HepG2 (cell line): ENCODE data around the gene STYK1. TPM values are rescaled to one million over a fixed set of nuclear protein-coding genes. Genes with fewer than 3 reads are reported as not detected.

Source experiments
- BRCA1 ChIP-seq: sonication (generic); formaldehyde crosslinking; IDR thresholded peaks from 2 replicates; pipeline ENCODE4 v1.4.0; 2020; ENCODE audit warnings: missing genetic modification reagents
- CHD2 ChIP-seq: IDR thresholded peaks from 2 replicates; pipeline ENCODE4 v1.6.1; 2011; ENCODE audit warnings: low read depth, low read length, improper control_type of control experiment
- JDP2 ChIP-seq: sonication (generic); formaldehyde crosslinking; IDR thresholded peaks from 2 replicates; pipeline ENCODE4 v1.8.1; 2022; ENCODE audit warnings: missing genetic modification reagents, borderline replicate concordance
- PHF21A ChIP-seq: sonication (generic); formaldehyde crosslinking; IDR thresholded peaks from 2 replicates; pipeline ENCODE4 v1.5.0; 2020; ENCODE audit warnings: mild to moderate bottlenecking, missing genetic modification reagents
- SPEN ChIP-seq: sonication (generic); formaldehyde crosslinking; IDR thresholded peaks from 2 replicates; pipeline ENCODE4 v1.5.1; 2020; ENCODE audit warnings: low read depth, mild to moderate bottlenecking, missing genetic modification reagents
- ZFP91 ChIP-seq: sonication (generic); formaldehyde crosslinking; IDR thresholded peaks from 2 replicates; pipeline ENCODE4 v1.9.0; 2022; ENCODE audit warnings: missing genetic modification reagents, mild to moderate bottlenecking, borderline replicate concordance
- ZIK1 ChIP-seq: sonication (generic); formaldehyde crosslinking; IDR thresholded peaks from 2 replicates; pipeline ENCODE4 v1.5.0; 2020; ENCODE audit warnings: mild to moderate bottlenecking, low read depth, missing genetic modification reagents, borderline replicate concordance
- polyA plus RNA-seq, 8 experiments: library from polyadenylated mRNA; depleted of rRNA in 3 of 8; stranded (reverse) in 7 of 8; unstranded in 1 of 8; fragments of >200 nt; fragmentation: Illumina TruSeq in 4 of 8; extraction: Trizol in 4 of 8; gene quantifications; 2 replicates each; pipeline versions ENCODE4 v1.2.1 to v1.2.3, GENCODE V29; 2011 to 2016; ENCODE audit warnings: low read depth in 4 of 8, missing spikeins in 1 of 8, mixed read lengths in 1 of 8; ENCODE audit not compliant: insufficient read depth in 1 of 8
- total RNA-seq, 5 experiments: library from RNA; depleted of rRNA; stranded (reverse); fragments of >200 nt; fragmentation: Illumina TruSeq; extraction: Trizol; gene quantifications; 2 replicates each; pipeline ENCODE4 v1.2.3, GENCODE V29; 2016; ENCODE audit warnings: low read depth in 1 of 5
- TF ChIP-seq, protein P1 (sequence below): sonication (generic); formaldehyde crosslinking; IDR thresholded peaks from 2 replicates; pipeline ENCODE4 v1.5.1; 2020; ENCODE audit warnings: mild to moderate bottlenecking, missing genetic modification reagents, borderline replicate concordance
- TF ChIP-seq, protein P2 (sequence below): sonication (generic); formaldehyde crosslinking; IDR thresholded peaks from 2 replicates; pipeline ENCODE4 v1.8.0; 2022; ENCODE audit warnings: missing genetic modification reagents, mild to moderate bottlenecking, inconsistent platforms, borderline replicate concordance

The STYK1 gene
- total and polyA plus RNA-seq, 2 of the 13 experiments (the other 11 are each of a cell fraction or from before 2014, with no cell fraction given): not detected

GRCh38 chr12:10721651-10722501 is 48.0 kb upstream of the STYK1 start (continued):
- TF ChIP-seq, protein P1, sequence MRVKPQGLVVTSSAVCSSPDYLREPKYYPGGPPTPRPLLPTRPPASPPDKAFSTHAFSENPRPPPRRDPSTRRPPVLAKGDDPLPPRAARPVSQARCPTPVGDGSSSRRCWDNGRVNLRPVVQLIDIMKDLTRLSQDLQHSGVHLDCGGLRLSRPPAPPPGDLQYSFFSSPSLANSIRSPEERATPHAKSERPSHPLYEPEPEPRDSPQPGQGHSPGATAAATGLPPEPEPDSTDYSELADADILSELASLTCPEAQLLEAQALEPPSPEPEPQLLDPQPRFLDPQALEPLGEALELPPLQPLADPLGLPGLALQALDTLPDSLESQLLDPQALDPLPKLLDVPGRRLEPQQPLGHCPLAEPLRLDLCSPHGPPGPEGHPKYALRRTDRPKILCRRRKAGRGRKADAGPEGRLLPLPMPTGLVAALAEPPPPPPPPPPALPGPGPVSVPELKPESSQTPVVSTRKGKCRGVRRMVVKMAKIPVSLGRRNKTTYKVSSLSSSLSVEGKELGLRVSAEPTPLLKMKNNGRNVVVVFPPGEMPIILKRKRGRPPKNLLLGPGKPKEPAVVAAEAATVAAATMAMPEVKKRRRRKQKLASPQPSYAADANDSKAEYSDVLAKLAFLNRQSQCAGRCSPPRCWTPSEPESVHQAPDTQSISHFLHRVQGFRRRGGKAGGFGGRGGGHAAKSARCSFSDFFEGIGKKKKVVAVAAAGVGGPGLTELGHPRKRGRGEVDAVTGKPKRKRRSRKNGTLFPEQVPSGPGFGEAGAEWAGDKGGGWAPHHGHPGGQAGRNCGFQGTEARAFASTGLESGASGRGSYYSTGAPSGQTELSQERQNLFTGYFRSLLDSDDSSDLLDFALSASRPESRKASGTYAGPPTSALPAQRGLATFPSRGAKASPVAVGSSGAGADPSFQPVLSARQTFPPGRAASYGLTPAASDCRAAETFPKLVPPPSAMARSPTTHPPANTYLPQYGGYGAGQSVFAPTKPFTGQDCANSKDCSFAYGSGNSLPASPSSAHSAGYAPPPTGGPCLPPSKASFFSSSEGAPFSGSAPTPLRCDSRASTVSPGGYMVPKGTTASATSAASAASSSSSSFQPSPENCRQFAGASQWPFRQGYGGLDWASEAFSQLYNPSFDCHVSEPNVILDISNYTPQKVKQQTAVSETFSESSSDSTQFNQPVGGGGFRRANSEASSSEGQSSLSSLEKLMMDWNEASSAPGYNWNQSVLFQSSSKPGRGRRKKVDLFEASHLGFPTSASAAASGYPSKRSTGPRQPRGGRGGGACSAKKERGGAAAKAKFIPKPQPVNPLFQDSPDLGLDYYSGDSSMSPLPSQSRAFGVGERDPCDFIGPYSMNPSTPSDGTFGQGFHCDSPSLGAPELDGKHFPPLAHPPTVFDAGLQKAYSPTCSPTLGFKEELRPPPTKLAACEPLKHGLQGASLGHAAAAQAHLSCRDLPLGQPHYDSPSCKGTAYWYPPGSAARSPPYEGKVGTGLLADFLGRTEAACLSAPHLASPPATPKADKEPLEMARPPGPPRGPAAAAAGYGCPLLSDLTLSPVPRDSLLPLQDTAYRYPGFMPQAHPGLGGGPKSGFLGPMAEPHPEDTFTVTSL: 0 out of 2 replicates have a peak, but pooled peaks have one; percentile 23
- TF ChIP-seq CHD2 (no peak), ZIK1 (CRISPR knock-in tag) (0 out of 2 replicates have a peak, but pooled peaks have one; percentile 48), BRCA1 (no peak), ZFP91 (CRISPR knock-in tag) (peak; percentile 92), JDP2 (CRISPR knock-in tag) (no peak), SPEN (CRISPR knock-in tag) (peak; percentile 64; the same call in 1 of the 2 replicates), PHF21A (0 out of 2 replicates have a peak, but pooled peaks have one; percentile 49)
- TF ChIP-seq, protein P2, sequence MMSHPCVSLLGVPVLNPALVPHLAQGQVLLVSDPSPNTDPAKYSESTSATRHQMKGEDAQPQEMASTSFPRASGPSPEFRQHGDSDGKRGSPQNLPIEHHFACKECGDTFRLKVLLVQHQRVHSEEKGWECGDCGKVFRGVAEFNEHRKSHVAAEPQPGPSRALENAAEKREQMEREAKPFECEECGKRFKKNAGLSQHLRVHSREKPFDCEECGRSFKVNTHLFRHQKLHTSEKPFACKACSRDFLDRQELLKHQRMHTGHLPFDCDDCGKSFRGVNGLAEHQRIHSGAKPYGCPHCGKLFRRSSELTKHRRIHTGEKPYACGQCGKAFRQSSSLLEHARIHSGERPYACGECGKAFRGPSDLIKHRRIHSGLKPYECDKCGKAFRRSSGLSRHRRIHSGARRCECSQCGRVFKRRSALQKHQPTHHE (CRISPR knock-in tag): peak; percentile 50; the same call in 1 of the 2 replicates
- TF ChIP-seq, all 625 proteins: peak for 200
